ENCODE results near the gene MFN2. TPM values are rescaled to one million over a fixed set of nuclear protein-coding genes. Genes with fewer than 3 reads are reported as not detected.

Gene MFN2
- total RNA-seq, 1 experiment from 2014 or later, result 104 TPM

DNA sequence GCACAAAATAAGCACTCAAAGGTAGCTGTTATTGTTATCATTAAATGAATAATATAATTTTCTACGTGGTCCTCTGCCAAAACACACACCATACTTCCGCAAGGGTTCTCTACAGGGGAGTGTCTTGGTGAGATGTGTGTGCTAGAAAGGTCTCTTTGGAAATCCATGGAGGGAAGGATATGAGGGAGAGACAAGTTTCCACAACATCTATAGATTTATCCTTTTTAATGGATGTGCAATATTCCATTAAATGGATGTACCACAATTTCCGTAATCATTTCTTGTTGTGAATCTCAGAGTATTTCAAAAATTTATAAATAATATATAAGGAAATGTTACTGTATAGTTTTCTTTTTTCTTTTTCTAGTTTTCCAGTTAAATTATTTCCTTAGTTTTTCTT lies 80.3 kb downstream of the MFN2 start:
- ATAC-seq (no peak), DNase-seq (ENCODE audit: low read depth, low spot score) (no peak)
- H3K27ac ChIP-seq (ENCODE audit: low read length), result no peak overlapping the region
- no peak for TF ChIP-seq SIN3A (IDR thresholded peaks at IDR 0.05; ENCODE audit: borderline replicate concordance, insufficient read depth, low read depth, low read length)
- TF ChIP-seq, protein P1, sequence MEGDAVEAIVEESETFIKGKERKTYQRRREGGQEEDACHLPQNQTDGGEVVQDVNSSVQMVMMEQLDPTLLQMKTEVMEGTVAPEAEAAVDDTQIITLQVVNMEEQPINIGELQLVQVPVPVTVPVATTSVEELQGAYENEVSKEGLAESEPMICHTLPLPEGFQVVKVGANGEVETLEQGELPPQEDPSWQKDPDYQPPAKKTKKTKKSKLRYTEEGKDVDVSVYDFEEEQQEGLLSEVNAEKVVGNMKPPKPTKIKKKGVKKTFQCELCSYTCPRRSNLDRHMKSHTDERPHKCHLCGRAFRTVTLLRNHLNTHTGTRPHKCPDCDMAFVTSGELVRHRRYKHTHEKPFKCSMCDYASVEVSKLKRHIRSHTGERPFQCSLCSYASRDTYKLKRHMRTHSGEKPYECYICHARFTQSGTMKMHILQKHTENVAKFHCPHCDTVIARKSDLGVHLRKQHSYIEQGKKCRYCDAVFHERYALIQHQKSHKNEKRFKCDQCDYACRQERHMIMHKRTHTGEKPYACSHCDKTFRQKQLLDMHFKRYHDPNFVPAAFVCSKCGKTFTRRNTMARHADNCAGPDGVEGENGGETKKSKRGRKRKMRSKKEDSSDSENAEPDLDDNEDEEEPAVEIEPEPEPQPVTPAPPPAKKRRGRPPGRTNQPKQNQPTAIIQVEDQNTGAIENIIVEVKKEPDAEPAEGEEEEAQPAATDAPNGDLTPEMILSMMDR (IDR thresholded peaks at IDR 0.05), result no peak
- TF ChIP-seq POLR2AphosphoS5 (IDR thresholded peaks at IDR 0.05; ENCODE audit: low read depth, low read length), result no peak
- TF ChIP-seq, protein P2, sequence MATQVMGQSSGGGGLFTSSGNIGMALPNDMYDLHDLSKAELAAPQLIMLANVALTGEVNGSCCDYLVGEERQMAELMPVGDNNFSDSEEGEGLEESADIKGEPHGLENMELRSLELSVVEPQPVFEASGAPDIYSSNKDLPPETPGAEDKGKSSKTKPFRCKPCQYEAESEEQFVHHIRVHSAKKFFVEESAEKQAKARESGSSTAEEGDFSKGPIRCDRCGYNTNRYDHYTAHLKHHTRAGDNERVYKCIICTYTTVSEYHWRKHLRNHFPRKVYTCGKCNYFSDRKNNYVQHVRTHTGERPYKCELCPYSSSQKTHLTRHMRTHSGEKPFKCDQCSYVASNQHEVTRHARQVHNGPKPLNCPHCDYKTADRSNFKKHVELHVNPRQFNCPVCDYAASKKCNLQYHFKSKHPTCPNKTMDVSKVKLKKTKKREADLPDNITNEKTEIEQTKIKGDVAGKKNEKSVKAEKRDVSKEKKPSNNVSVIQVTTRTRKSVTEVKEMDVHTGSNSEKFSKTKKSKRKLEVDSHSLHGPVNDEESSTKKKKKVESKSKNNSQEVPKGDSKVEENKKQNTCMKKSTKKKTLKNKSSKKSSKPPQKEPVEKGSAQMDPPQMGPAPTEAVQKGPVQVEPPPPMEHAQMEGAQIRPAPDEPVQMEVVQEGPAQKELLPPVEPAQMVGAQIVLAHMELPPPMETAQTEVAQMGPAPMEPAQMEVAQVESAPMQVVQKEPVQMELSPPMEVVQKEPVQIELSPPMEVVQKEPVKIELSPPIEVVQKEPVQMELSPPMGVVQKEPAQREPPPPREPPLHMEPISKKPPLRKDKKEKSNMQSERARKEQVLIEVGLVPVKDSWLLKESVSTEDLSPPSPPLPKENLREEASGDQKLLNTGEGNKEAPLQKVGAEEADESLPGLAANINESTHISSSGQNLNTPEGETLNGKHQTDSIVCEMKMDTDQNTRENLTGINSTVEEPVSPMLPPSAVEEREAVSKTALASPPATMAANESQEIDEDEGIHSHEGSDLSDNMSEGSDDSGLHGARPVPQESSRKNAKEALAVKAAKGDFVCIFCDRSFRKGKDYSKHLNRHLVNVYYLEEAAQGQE (IDR thresholded peaks at IDR 0.05; ENCODE audit: insufficient read depth in 1 of 2, low read depth in 2 of 2, low read length in 1 of 2), result no peak
- no peak for TF ChIP-seq TCF7L2 (IDR thresholded peaks at IDR 0.05; ENCODE audit: low read depth, low read length)
- ChIA-PET CTCF (no interaction called here), POLR2A (no interaction called here)
- BruUV-seq (replicated peaks), result no TSS peak
- in situ Hi-C loops (cut with HindIII; ENCODE audit: low pct_unique_long_range_greater_than_20kb, low sequenced_read_pairs) (no loop called here), intact Hi-C loops (cut with micrococcal nuclease; ENCODE audit: unreplicated experiment) (no loop called here)
- no peaks in the 10 kb centered on the region for H3K9me3 ChIP-seq (ENCODE audit: control insufficient read depth, insufficient read depth, low read depth, low read length)
- no peaks in the 10 kb centered on the region for H3K36me3 ChIP-seq (ENCODE audit: control insufficient read depth, insufficient read depth, low read length)
- no peaks in the 10 kb centered on the region for H3K4me1 ChIP-seq (ENCODE audit: control insufficient read depth, insufficient read depth, low read length)
- no peak overlapping the region for H3K4me3 ChIP-seq (ENCODE audit: low read depth in 2 of 2, low read length in 2 of 2)
- H3K27me3 ChIP-seq (ENCODE audit: control insufficient read depth, insufficient read depth, low read length), result peaks cover under 1% of the 10 kb centered on the region

Small RNA genes lying within 50 kb of the gene (microRNA-seq; reads per million reads assigned to microRNA genes)
- gene MIR6729 (ENCODE audit: unreplicated experiment), result 3.8 reads per million, percentile 8 among the genes with 10 or more reads in this experiment

Other genes with a start within 250 kb of the MFN2 start
- gene AGTRAP, start 244.3 kb upstream of the MFN2 start, total RNA-seq (2021; ENCODE audit: unreplicated experiment), result 57.0 TPM
- gene C1orf167, start 218.3 kb upstream of the MFN2 start, total RNA-seq (2021; ENCODE audit: unreplicated experiment), result not detected
- gene MTHFR, start 174.5 kb upstream of the MFN2 start, total RNA-seq (2021; ENCODE audit: unreplicated experiment), result 37.4 TPM
- 23.6 TPM for gene CLCN6, start 174.3 kb upstream of the MFN2 start, total RNA-seq (2021; ENCODE audit: unreplicated experiment)
- not detected for gene NPPA, start 132.7 kb upstream of the MFN2 start, total RNA-seq (2021; ENCODE audit: unreplicated experiment)
- gene NPPB, start 121.5 kb upstream of the MFN2 start, total RNA-seq (2021; ENCODE audit: unreplicated experiment), result not detected
- 72.4 TPM for gene KIAA2013, start 54.0 kb upstream of the MFN2 start, total RNA-seq (2021; ENCODE audit: unreplicated experiment)
- gene PLOD1, start 45.7 kb upstream of the MFN2 start, total RNA-seq (2021; ENCODE audit: unreplicated experiment), result 156 TPM
- gene MIIP, start 39.1 kb downstream of the MFN2 start, total RNA-seq (2021; ENCODE audit: unreplicated experiment), result 56.3 TPM
- 0.13 TPM for gene TNFRSF8, start 82.9 kb downstream of the MFN2 start, total RNA-seq (2021; ENCODE audit: unreplicated experiment)
- 18.8 TPM for gene TNFRSF1B, start 186.5 kb downstream of the MFN2 start, total RNA-seq (2021; ENCODE audit: unreplicated experiment)
- gene VPS13D, start 249.6 kb downstream of the MFN2 start, total RNA-seq (2021; ENCODE audit: unreplicated experiment), result 33.1 TPM